HCT116 (cell line): Measurements from ENCODE around the gene FIBCD1. TPM values are rescaled to one million over a fixed set of nuclear protein-coding genes. Genes with fewer than 3 reads are reported as not detected.

Experiments
- ATAC-seq: fragments of 200-7000 bp; cut with Tn5 transposase; 2 replicates; pipeline ENCODE4 v1.9.1; 2020; ENCODE audit warnings: mild to moderate bottlenecking, moderate library complexity
- BruUV-seq: library from RNA; stranded (reverse); fragments of 400-500 nt; replicated peaks from 2 replicates; lab custom pipeline; 2021; lab: Mats Ljungman, UMichigan
- CTCF ChIA-PET: fragments of 300-600 bp; sonication (Branson Sonifier 250); formaldehyde crosslinking; loops from one replicate; lab custom pipeline; 2021; ENCODE audit warnings: antibody characterized with exemption; lab: Charles Lee
- POLR2A ChIA-PET: fragments of 300-600, 350-600 bp; sonication (Branson Sonifier 250); formaldehyde crosslinking; loops from one replicate; lab custom pipeline; 2021; ENCODE audit warnings: antibody characterized with exemption; lab: Charles Lee
- RAD21 ChIA-PET, 2 experiments: fragments of 300-600 bp; sonication (Branson Sonifier 250); formaldehyde crosslinking; loops; one replicate each; lab custom pipeline; 2023; ENCODE audit warnings: low total read pairs in 2 of 2; ENCODE audit not compliant: uncharacterized antibody in 2 of 2, unreplicated experiment in 2 of 2, low non-redundant PET in 1 of 2; lab: Charles Lee
- DNase-seq: peaks from one replicate; pipeline ENCODE4 v3.0.0-alpha.2; 2010; ENCODE audit warnings: low read depth, low spot score
- H2AFZ ChIP-seq: fragments of 200-600 bp; shearing (Covaris generic), sonication (generic); 2 replicates; pipeline ENCODE4 v1.6.1; 2017; ENCODE audit warnings: low read depth, mixed run types, mixed read lengths, antibody characterized with exemption, low read length; ENCODE audit not compliant: poor library complexity, severe bottlenecking
- H3K27ac ChIP-seq: 2 replicates; pipeline ENCODE4 v1.5.1; 2012; ENCODE audit warnings: low read depth, low read length
- H3K27me3 ChIP-seq: fragments of 200-600 bp; sonication (generic); 2 replicates; pipeline ENCODE4 v1.6.1; 2016; ENCODE audit warnings: mixed run types, low read length, mixed read lengths; ENCODE audit not compliant: insufficient read depth
- H3K36me3 ChIP-seq, 2 experiments: fragments of 200-500 bp in 1 of 2; fragments of 200-600 bp in 1 of 2; sonication (Bioruptor generic) in 1 of 2; sonication (generic) in 1 of 2; 2 replicates each; pipeline versions ENCODE4 v1.5.1 to v1.6.1; 2014 to 2016; ENCODE audit warnings: low read length in 2 of 2, inconsistent platforms in 1 of 2, mixed read lengths in 1 of 2, mixed run types in 1 of 2; ENCODE audit not compliant: insufficient read depth in 2 of 2, control insufficient read depth in 1 of 2
- H3K4me1 ChIP-seq, 2 experiments: fragments of 200-600 bp in 1 of 2; sonication (generic) in 1 of 2; 2 replicates each; pipeline versions ENCODE4 v1.5.1 to v1.6.1; 2012 to 2017; ENCODE audit warnings: low read length in 2 of 2, inconsistent platforms in 1 of 2, mild to moderate bottlenecking in 1 of 2, mixed read lengths in 1 of 2, mixed run types in 1 of 2, moderate library complexity in 1 of 2; ENCODE audit not compliant: insufficient read depth in 2 of 2, control insufficient read depth in 1 of 2
- H3K4me2 ChIP-seq: fragments of 200-600 bp; sonication (generic); 2 replicates; pipeline ENCODE4 v1.6.1; 2017; ENCODE audit warnings: mixed run types, low read length, mixed read lengths
- H3K4me3 ChIP-seq, 2 experiments: fragments of 200-600 bp in 1 of 2; sonication (generic) in 1 of 2; replicated peaks in 1 of 2; 2 replicates each; pipeline ENCODE4 v1.5.1; 2011 to 2016; ENCODE audit warnings: low read length in 2 of 2, control low read depth in 1 of 2, low read depth in 1 of 2, mild to moderate bottlenecking in 1 of 2, mixed read lengths in 1 of 2, mixed run types in 1 of 2
- H3K79me2 ChIP-seq: fragments of 200-600 bp; sonication (generic); 2 replicates; pipeline ENCODE4 v1.6.1; 2017; ENCODE audit warnings: mild to moderate bottlenecking, mixed run types, low read length, moderate library complexity, mixed read lengths; ENCODE audit not compliant: insufficient read depth
- H3K9ac ChIP-seq: fragments of 200-600 bp; sonication (generic); 2 replicates; pipeline ENCODE4 v1.6.1; 2016; ENCODE audit warnings: low read length, mixed read lengths
- H3K9me2 ChIP-seq: fragments of 200-600 bp; sonication (generic), shearing (Covaris generic); 2 replicates; pipeline ENCODE4 v1.6.1; 2017; ENCODE audit warnings: mixed run types, mild to moderate bottlenecking, moderate library complexity; ENCODE audit not compliant: insufficient read depth
- H3K9me3 ChIP-seq, 2 experiments: fragments of 200-500 bp in 1 of 2; fragments of 200-600 bp in 1 of 2; sonication (Bioruptor generic) in 1 of 2; sonication (generic) in 1 of 2; 2 replicates each; pipeline ENCODE4 v1.6.1; 2014 to 2017; ENCODE audit warnings: low read length in 2 of 2, mixed read lengths in 2 of 2, inconsistent platforms in 1 of 2, low read depth in 1 of 2, mild to moderate bottlenecking in 1 of 2, mixed run types in 1 of 2, moderate library complexity in 1 of 2; ENCODE audit not compliant: control insufficient read depth in 1 of 2, insufficient read depth in 1 of 2
- H4K20me1 ChIP-seq: fragments of 200-600 bp; sonication (generic), shearing (Covaris generic); 2 replicates; pipeline ENCODE4 v1.6.1; 2017; ENCODE audit warnings: mixed run types, mild to moderate bottlenecking, moderate library complexity; ENCODE audit not compliant: insufficient read depth
- CBX3 ChIP-seq: IDR thresholded peaks from 2 replicates; pipeline ENCODE4 v1.6.1; 2012; ENCODE audit warnings: low read depth
- ELF1 ChIP-seq: IDR thresholded peaks from 2 replicates; pipeline ENCODE4 v1.6.1; 2012; ENCODE audit warnings: low read depth, borderline replicate concordance
- EZH2 ChIP-seq: fragments of 200-600 bp; sonication (generic); IDR thresholded peaks from 2 replicates; pipeline ENCODE4 v1.6.1; 2017; ENCODE audit warnings: antibody characterized with exemption, mixed run types
- FOSL1 ChIP-seq: IDR thresholded peaks from 2 replicates; pipeline ENCODE4 v1.6.1; 2012; ENCODE audit warnings: low read depth
- JUND ChIP-seq: IDR thresholded peaks from 2 replicates; pipeline ENCODE4 v1.6.1; 2012
- POLR2A ChIP-seq: IDR thresholded peaks from 2 replicates; pipeline ENCODE4 v1.7.0; 2011; ENCODE audit warnings: borderline replicate concordance; ENCODE audit not compliant: insufficient read depth, insufficient read length; ENCODE audit errors: extremely low read depth
- POLR2AphosphoS5 ChIP-seq: IDR thresholded peaks from 2 replicates; pipeline ENCODE4 v1.6.1; 2011; ENCODE audit warnings: mild to moderate bottlenecking, low read depth, low read length, moderate library complexity
- SP1 ChIP-seq: IDR thresholded peaks from 2 replicates; pipeline ENCODE4 v1.6.1; 2012; ENCODE audit warnings: low read depth
- TCF7L2 ChIP-seq: IDR thresholded peaks from 2 replicates; pipeline ENCODE4 v1.7.0; 2011; ENCODE audit warnings: borderline replicate concordance, inconsistent platforms; ENCODE audit not compliant: insufficient read depth, insufficient read length; ENCODE audit errors: extremely low read depth
- ZFX ChIP-seq: fragments of 450-650 bp; IDR thresholded peaks from 2 replicates; pipeline ENCODE4 v1.6.1; 2017
- ZNF274 ChIP-seq: fragments of 200-500 bp; sonication (Bioruptor generic); IDR thresholded peaks from 2 replicates; pipeline ENCODE4 v1.6.1; 2014; ENCODE audit warnings: mild to moderate bottlenecking, low read depth, low read length, inconsistent platforms
- intact Hi-C: fragments of 100-400 bp; cut with micrococcal nuclease; formaldehyde crosslinking; loops from 2 replicates; pipeline ENCODE4 v1.10.0; 2022
- total RNA-seq: library from RNA; stranded (reverse); gene quantifications from one replicate; pipeline ENCODE4 v1.2.1, GENCODE V29; 2021; ENCODE audit not compliant: unreplicated experiment
- TF ChIP-seq, protein P1 (sequence below), 3 experiments: fragments of 200-600 bp in 1 of 3; sonication (generic) in 1 of 3; IDR thresholded peaks in 2 of 3; conservative IDR thresholded peaks in 1 of 3; 2 replicates each; pipeline ENCODE4 v1.5.1; 2012 to 2017; ENCODE audit warnings: low read depth in 2 of 3, low read length in 2 of 3, antibody characterized with exemption in 1 of 3, borderline replicate concordance in 1 of 3, control low read depth in 1 of 3, mild to moderate bottlenecking in 1 of 3, mixed read lengths in 1 of 3, mixed run types in 1 of 3, moderate library complexity in 1 of 3; ENCODE audit not compliant: insufficient read depth in 1 of 3
- TF ChIP-seq, protein P2 (sequence below): IDR thresholded peaks from 2 replicates; pipeline ENCODE4 v1.6.1; 2011; ENCODE audit warnings: mild to moderate bottlenecking, low read length, moderate library complexity; ENCODE audit not compliant: insufficient replicate concordance; ENCODE audit errors: extremely low read depth
- TF ChIP-seq, protein P3 (sequence below): IDR thresholded peaks from 2 replicates; pipeline ENCODE4 v1.6.1; 2012
- TF ChIP-seq, protein P4 (sequence below): IDR thresholded peaks from 2 replicates; pipeline ENCODE4 v1.6.1; 2012

The FIBCD1 gene
- total RNA-seq, 1 experiment from 2014 or later: 26.1 TPM

DNA sequence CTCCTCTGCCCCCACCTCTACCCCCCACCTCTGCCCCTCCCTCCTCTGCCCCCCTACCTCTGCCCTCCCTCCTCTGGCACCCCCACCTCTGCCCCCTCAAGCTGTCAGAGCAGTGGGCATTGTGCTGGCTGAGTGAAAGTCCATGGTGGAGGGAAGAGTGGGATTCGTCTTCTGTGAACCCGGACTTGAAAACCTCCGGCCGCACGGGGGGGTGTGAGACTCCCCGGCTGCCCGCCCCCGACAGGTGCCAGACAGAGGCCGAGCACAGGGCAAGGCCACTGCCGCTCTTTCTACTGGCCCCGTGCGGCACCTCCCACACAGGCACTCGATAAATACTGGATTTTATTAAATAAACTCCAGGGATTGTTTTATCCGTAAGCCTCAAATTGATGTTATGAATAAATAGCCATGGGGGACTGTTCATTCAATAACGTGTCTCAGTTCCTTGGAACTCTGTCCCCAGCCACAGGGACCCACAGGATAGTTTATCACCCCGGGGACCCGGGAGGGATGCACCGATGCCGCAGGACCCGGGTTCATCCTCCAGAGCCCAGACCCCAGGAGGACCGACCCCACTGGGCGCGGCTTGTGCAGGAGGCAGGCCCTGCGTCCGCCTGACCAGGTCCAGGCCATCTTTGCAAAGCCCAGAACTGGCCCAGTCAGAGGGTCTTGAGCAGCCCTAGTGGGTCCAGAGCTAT is 39.8 kb downstream of the FIBCD1 start:
- ATAC-seq: no peak
- ChIA-PET RAD21 (no interaction called here), POLR2A (no interaction called here), CTCF (interaction anchor here (0.9 kb wide), 1 partner anchor 33 kb away, joined by 4 read pairs; no protein-coding TSS in a partner anchor)
- Histone ChIP-seq H3K4me3 (no peak overlapping the region), H3K4me2 (no peak overlapping the region), H3K9me2 (no peaks in the 10 kb centered on the region), H3K9me3 (no peaks in the 10 kb centered on the region), H2AFZ (no peak overlapping the region), H3K4me1 (no peaks in the 10 kb centered on the region), H3K27me3 (no peaks in the 10 kb centered on the region), H3K27ac (no peak overlapping the region), H3K9ac (no peak overlapping the region), H4K20me1 (no peaks in the 10 kb centered on the region), H3K79me2 (no peaks in the 10 kb centered on the region), H3K36me3 (no peaks in the 10 kb centered on the region)
- BruUV-seq: no TSS peak
- intact Hi-C loops: no loop called here
- DNase-seq: no peak
- TF ChIP-seq JUND (no peak), ELF1 (no peak), ZNF274 (no peak), CBX3 (no peak)

DNA sequence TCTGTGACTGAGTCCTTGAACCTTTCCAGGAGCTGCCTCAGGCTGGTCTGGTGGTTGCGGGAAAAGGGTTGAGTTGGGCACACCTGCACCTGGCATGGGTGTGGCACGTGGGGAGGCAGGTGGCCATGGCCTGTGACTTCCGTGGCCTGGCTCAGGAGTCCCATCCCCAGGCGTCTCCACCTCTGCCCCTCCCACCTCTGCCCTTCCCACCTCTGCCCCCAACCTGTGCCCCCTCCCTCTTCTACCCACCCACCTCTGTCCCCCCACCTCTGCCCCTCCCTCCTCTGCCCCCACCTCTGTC is 40.5 kb downstream of the FIBCD1 start:
- ChIA-PET POLR2A (no interaction called here), CTCF (no interaction called here), RAD21 (no interaction called here)
- H3K9me3 ChIP-seq: no peaks in the 10 kb centered on the region
- no peak overlapping the region for H3K9ac ChIP-seq
- intact Hi-C loops: no loop called here
- no peak overlapping the region for H3K4me3 ChIP-seq
- H3K27me3 ChIP-seq: no peaks in the 10 kb centered on the region
- ATAC-seq (no peak), DNase-seq (no peak)
- no peak overlapping the region for H3K4me2 ChIP-seq
- H3K36me3 ChIP-seq: no peaks in the 10 kb centered on the region
- H3K9me2 ChIP-seq: no peaks in the 10 kb centered on the region
- no peaks in the 10 kb centered on the region for H3K79me2 ChIP-seq
- no peaks in the 10 kb centered on the region for H3K4me1 ChIP-seq
- TF ChIP-seq, protein P1, sequence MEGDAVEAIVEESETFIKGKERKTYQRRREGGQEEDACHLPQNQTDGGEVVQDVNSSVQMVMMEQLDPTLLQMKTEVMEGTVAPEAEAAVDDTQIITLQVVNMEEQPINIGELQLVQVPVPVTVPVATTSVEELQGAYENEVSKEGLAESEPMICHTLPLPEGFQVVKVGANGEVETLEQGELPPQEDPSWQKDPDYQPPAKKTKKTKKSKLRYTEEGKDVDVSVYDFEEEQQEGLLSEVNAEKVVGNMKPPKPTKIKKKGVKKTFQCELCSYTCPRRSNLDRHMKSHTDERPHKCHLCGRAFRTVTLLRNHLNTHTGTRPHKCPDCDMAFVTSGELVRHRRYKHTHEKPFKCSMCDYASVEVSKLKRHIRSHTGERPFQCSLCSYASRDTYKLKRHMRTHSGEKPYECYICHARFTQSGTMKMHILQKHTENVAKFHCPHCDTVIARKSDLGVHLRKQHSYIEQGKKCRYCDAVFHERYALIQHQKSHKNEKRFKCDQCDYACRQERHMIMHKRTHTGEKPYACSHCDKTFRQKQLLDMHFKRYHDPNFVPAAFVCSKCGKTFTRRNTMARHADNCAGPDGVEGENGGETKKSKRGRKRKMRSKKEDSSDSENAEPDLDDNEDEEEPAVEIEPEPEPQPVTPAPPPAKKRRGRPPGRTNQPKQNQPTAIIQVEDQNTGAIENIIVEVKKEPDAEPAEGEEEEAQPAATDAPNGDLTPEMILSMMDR (IDR thresholded peaks at IDR 0.05 in 2 of 3, conservative IDR thresholded peaks at IDR 0.05 in 1 of 3; ENCODE audit: borderline replicate concordance in 1 of 3, insufficient read depth in 1 of 3, low read depth in 2 of 3, low read length in 2 of 3): no peak
- TF ChIP-seq, protein P2, sequence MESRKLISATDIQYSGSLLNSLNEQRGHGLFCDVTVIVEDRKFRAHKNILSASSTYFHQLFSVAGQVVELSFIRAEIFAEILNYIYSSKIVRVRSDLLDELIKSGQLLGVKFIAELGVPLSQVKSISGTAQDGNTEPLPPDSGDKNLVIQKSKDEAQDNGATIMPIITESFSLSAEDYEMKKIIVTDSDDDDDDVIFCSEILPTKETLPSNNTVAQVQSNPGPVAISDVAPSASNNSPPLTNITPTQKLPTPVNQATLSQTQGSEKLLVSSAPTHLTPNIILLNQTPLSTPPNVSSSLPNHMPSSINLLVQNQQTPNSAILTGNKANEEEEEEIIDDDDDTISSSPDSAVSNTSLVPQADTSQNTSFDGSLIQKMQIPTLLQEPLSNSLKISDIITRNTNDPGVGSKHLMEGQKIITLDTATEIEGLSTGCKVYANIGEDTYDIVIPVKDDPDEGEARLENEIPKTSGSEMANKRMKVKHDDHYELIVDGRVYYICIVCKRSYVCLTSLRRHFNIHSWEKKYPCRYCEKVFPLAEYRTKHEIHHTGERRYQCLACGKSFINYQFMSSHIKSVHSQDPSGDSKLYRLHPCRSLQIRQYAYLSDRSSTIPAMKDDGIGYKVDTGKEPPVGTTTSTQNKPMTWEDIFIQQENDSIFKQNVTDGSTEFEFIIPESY: no peak
- TF ChIP-seq TCF7L2 (no peak), FOSL1 (no peak), EZH2 (no peak), ELF1 (no peak), POLR2AphosphoS5 (no peak), SP1 (no peak), POLR2A (no peak), ZFX (no peak), CBX3 (no peak)
- TF ChIP-seq, protein P3, sequence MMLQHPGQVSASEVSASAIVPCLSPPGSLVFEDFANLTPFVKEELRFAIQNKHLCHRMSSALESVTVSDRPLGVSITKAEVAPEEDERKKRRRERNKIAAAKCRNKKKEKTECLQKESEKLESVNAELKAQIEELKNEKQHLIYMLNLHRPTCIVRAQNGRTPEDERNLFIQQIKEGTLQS: no peak
- TF ChIP-seq, protein P4, sequence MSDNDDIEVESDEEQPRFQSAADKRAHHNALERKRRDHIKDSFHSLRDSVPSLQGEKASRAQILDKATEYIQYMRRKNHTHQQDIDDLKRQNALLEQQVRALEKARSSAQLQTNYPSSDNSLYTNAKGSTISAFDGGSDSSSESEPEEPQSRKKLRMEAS: no peak
- no peaks in the 10 kb centered on the region for H4K20me1 ChIP-seq
- H3K27ac ChIP-seq: no peak overlapping the region
- BruUV-seq: no TSS peak
- H2AFZ ChIP-seq: no peak overlapping the region
